IPS DF 4.7 (cell line): Measurements from ENCODE around the gene IMPA2.
"Not testable (repeated sequence)": the region's sequence is repeated elsewhere in the genome, so short reads cannot be mapped to it uniquely, and the experiment has no call there.

ENCODE experiments used
- DNase-seq: peaks from one replicate; pipeline ENCODE4 v3.0.0-alpha.2; 2013; ENCODE audit warnings: low spot score; ENCODE audit errors: extremely low read depth

IMPA2 gene

GRCh38 chr18:12071066-12071465 lies 89.8 kb downstream of the IMPA2 start:
- DNase-seq: not testable (repeated sequence)

GRCh38 chr18:12072996-12073395 lies 91.7 kb downstream of the IMPA2 start:
- no peak for DNase-seq

- DNase-seq: no peak
Measured at GRCh38 chr18:12074736-12075135, 93.4 kb downstream of the IMPA2 start.

- no peak for DNase-seq
Measured at GRCh38 chr18:12076424-12077140, 95.3 kb downstream of the IMPA2 start.

GRCh38 chr18:12077994-12078393 lies 96.7 kb downstream of the IMPA2 start:
- not testable (repeated sequence) for DNase-seq

- no peak for DNase-seq
Measured at GRCh38 chr18:12079491-12080237, 98.4 kb downstream of the IMPA2 start.
